NCI-H82 (cell line): ENCODE results near the gene PSME4.

Experiments
- DNase-seq: peaks from one replicate; lab custom pipeline; 2025; lab: John Stamatoyannopoulos, UW

Gene PSME4

DNA sequence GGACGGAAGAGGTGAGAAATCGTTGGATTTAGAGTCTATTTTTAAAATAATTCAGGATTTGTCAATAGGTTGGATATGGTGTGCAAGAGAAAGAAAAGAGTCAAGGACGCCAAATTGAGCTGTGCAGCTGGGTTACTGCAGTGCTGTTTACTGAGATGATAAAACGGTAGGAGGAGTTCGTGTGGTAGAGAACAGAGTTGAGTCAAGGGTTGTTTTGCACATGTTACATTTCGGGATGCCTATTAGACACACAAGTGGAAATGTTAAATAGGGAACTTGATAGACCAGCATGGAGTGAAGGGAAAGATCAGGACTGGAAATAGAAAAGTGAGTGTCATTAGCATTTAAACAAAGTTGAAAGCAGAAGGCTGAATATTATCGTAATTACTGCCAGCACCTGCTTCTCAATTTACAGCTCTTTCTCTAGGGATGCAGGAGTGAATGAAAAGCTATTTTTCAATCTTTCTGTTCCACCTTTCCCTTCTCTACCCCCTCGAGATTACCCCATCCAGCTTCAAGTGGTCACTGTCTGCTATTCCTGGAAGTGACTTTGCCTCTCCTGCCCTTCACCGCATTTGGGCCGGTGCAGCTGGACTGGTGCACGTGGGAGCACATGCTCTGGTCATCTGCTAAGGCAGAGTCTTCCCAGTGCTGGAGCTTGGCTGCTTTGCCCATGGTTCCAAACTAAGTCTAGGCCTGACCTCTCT lies 141.4 kb downstream of the PSME4 start:
- DNase-seq = no peak

DNA sequence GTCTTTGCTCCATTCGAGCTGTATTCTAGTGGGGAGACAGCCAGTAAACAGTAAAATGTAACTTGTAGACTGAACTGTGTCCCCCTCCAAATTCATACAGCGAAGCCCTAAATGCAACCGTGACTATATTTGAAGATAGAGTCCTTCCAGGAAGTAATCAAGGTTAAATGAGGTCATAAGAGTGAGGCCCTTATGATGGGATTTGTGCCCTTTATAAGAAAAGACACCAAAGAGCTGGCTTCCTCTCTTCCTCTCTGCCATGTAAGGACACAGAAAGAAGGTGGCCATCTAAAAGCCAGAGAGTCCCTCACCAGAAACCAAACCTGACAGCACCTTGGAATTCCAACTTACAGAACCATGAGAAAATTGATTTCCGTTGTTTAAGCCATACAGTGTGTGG lies 142.5 kb downstream of the PSME4 start:
- DNase-seq = no peak

DNA sequence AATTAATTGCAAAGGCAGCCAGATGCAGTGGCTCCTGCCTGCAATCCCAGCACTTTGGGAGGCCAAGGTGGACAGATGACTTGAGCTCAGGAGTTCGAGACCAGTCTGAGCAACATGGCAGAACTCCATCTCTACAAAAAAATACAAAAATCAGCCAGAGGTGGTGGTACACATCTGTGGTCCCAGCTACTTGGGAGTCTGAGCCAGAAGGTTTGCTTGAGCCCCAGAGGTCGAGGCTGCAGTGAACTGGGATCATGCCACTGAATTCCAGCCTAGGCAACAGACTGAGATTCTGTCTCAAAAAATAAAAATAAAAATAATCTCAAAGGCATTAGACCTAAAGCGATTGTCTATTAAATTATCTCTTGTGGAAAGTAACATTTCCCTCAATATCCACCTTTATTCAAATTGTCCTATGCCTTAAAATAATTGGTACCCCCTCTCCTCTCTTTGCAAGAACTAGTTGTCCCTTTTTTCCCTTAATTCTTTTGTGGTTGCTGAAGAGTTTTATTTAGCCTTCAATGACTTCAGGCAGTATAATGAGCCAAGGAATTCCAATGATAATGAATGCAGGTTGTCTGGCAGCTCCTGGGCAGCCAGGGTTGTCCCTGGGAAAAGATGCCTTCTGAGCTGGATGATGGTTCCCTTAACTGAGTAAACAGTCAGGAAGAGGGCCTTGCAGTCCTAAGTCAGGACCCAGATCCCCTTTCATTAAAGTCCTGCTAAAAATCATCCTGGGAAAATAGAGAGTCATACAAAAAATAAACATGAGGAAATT lies 143.2 kb downstream of the PSME4 start:
- DNase-seq = no peak

DNA sequence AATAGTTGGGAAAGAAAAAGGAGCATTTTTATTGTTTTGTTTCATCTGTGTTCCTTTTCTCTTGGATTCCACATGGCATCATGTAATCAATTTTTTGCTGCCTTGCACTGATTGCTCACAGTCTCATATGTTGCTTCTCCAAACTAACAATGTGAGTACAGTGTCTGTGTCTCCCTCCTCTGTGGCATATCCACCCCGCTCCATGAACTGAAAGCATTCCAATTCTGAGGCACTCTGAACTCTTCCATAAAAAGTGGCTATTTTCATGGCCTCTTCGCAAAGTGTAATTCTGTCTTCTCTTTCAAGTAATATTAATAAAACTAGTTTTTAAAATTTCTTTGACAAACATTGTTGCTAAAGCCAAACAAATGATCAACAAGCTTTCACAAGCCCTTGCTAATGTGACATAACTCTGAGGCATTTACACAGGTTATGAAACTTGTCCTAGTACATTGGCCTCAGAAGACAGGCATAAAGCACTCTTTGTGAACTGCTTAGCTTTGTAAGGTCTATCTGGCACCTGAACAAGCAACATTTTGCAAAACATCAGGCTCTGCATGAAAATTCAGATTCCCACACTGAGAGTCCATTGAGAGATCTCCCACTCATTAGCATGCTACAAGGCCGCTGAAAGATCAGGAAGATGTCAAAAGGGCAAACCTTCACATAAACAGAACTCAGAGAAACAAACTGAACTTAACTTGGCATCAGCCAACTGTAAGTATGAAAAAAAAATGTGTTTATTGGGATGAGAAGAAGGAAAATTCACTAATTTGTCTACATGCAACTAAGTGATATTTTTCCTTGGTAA lies 144.0 kb downstream of the PSME4 start:
- no peak for DNase-seq

DNA sequence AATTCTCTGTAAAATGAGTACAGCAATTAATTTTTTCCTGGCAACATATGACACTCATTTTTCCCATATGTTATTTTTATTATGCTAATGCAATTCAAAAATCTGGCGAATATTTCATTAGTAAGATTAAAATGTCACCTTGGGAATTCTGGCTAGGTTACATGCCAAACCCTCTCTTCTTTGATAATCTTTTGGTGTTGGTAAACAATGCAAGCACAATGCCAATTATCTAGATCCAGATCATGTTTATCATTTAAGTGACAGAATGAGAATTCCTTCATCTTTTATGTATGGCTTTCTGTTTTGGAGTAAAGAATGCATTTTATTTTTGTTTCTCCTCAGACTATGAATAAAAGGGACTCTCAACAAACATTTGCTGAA lies 144.8 kb downstream of the PSME4 start:
- no peak for DNase-seq

DNA sequence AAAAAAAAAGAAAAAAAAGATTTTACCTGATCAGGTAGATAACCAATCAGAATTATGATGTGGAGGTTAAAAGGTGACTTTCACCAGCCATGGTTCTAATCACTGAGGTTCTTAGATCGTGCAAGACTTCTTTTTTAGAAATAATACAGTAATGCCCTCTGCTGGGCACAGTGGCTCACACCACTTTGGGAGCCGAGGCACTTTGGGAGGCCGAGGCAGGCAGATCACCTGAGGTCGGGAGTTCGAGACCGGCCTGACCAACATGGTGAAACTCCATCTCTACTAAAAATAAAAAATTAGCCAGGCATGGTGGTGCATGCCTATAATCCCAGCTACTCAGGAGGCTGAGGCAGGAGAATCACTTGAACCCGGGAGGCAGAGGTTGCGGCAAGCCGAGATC lies 147.2 kb downstream of the PSME4 start:
- peak; percentile 27 for DNase-seq

DNA sequence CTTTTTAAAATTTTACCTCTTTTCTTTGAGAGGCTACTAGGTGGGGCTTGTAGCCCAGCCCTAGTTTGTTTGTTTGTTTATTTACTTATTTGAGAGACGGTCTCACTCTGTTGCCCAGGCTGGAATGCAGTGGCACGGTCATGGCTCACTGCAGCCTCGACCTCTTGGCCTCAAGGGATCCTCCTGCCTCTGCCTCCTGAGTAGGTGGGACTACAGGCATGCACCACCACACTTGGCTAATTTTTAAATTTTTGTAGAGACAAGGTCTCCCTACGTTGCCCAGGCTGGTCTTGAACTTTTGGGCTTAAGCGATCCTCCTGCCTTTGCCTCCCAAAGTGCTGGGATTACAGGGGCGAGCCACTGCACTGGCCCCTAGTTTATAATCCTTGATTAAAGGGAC lies 149.0 kb downstream of the PSME4 start:
- DNase-seq = no peak

DNA sequence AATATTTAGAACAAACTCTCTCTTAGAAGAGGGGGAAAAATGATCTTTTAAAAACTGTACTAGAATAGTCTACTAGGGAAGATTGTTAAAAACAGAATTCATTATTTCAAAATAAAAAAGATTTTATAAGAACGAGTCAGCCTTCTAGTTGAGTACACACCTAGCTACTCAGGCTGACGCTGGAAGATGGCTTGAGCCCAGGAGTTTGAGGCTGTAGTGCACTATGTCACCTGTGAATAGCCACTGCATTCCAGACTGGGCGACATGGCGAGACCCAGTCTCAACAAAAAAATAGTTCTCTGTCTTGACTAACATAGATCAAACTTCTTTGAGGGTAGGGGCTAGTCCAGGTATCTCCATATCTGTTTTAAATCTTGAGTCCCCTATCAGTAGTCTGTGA lies 150.1 kb downstream of the PSME4 start:
- DNase-seq = no peak

DNA sequence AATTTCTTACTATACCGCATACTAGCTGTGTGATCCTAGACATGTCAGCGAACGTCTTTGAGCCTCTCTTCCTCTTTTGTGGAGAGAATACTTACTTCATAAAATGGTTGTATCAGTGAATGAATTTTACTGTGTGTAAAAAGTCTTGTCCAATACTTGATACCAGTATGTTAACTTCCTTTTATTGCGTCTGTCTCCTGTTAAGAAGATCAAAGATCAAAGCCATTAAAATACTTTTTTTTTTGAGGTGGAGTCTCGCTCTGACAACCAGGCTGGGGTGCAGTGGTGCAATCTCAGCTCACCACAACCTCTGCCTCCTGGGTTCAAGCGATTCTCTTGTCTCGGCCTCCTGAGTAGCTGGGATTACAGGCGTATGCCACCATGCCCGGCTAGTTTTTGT lies 150.7 kb downstream of the PSME4 start:
- DNase-seq = no peak

DNA sequence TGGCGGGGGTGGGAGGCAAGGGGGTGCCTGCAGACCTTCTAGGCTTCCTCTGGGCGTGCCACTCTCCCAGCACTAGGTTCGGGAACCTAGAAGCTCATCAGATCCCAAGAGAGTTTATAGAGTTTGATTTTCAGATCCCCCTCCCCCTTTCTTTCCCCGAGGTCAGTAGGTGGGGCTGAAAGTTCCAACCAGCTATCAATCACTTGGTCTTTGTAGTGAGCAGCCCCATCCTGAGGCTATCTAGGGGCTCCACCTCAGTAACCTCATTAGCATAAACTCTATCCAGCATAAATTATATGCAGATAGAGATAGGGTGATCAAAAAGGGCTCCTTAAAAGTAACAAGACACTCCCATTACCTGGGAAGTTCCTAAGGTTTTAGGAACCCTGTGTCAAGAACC lies 151.2 kb downstream of the PSME4 start:
- DNase-seq = no peak

DNA sequence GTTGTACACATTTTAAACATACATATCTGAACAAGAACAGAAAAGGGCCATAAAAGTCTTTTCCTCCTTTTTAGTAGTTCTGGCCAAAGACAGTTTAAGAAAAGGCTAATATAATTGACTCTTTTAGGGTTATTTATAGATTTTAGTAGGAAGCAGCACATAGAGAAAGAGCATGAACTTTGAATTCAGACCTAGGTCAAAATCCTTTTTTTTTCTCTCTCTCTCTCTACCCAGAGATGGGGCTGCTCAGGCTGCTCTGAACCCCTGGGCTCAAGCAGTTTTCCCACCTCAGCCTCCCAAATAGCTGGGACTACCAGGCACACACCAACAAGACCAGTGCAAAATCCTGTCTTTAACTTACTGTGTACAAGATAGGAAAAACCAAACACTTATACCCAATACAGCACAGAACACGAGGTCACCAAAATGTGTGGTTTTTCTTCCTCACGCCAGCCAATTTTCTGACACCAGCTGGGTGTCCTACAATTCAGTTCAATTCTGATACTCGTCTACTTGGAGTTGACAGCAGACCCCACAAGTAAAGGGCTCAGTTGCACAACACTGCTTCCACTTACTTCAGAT lies 151.8 kb downstream of the PSME4 start:
- no peak for DNase-seq
